Cerebellar nuclear complex (tissue), 1 donor: ENCODE measurements around the gene CCDC30.

Experiments used
- DNase-seq, 2 experiments: peaks; one replicate each; lab custom pipeline; 2025; lab: John Stamatoyannopoulos, UW

The CCDC30 gene

GRCh38 chr1:42691157-42691498 is 228.0 kb downstream of the CCDC30 start:
- DNase-seq = no peak

DNA sequence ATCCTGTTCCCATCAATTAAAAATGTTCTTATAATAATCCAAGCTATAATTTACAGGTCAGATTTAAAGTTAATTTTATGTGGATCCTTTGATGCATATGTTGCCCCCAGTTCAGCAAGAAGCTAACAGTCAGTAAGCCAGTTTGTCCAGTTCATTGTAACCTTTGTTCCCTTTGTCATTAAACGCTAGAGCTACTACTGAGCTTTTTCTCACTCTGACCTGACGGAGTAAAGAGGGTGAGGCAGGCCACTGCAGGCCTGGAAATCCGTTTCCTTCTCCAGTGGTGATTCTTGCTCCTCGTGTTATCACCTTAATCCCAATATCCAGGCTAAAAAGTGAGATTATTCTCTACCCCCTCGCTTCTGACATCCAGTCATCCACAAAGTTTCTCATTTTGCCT is 229.4 kb downstream of the CCDC30 start:
- no peak for DNase-seq

DNA sequence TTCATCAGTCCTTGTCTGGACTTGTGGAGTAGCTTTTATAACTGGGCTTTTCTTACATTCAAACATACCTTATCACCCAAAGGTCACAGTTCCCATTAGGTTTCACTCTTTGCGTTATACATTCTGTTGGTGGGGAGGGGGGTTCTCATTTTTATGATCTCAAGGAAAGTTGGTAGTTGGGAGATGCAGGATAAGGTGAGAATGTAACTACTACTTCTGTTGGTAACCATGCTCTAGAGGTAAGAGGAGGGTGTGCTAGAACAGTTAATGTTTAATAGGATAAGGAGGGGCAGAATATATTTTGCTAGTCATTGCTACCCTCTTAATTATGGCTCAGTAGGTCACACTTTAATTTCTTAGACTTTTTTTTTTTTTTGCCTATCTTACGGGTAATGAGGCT is 229.8 kb downstream of the CCDC30 start:
- DNase-seq = no peak

GRCh38 chr1:42698081-42698813 is 235.2 kb downstream of the CCDC30 start:
- DNase-seq = no peak

DNA sequence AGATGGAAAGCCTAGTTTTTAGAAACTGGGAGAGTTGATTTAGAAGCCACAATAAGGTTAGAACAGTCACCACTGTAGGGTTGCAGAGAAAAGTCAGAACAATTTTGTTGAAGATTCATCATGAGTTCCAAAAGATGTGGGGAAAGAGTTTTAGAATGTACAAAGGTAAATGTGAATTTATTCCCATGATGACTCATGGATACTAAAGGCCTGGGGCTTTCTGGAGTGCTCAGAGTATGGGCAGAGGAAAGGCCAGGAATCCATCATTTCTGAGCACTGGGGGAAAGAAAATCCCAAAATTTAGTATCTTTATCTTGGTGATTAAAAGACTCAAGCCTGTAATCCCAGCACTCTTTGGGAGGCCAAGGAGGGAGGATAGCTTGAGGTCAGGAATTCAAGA is 236.9 kb downstream of the CCDC30 start:
- DNase-seq = no peak

- no peak for DNase-seq
Observed at GRCh38 chr1:42703888-42704464, 240.9 kb downstream of the CCDC30 start.
